Trophoblast cell (in vitro differentiated cells and primary cell): ENCODE data around the gene ANKRD66.
"Not testable (repeated sequence)": the region's sequence is repeated elsewhere in the genome, so short reads cannot be mapped to it uniquely, and the experiment has no call there.

Experiments
- DNase-seq, 2 donors: peaks; one replicate each; pipeline ENCODE4 v3.0.0-alpha.2; 2016
- H2AFZ ChIP-seq: 2 replicates; pipeline ENCODE4 v1.6.1; 2013; ENCODE audit warnings: low read length, moderate library complexity, mild to moderate bottlenecking; ENCODE audit not compliant: insufficient read depth, poor library complexity
- H2AK5ac ChIP-seq: 2 replicates; pipeline ENCODE4 v1.6.1; 2013; ENCODE audit warnings: mild to moderate bottlenecking, low read length
- H2BK120ac ChIP-seq: 2 replicates; pipeline ENCODE4 v1.6.1; 2013; ENCODE audit warnings: low read length, mild to moderate bottlenecking, moderate library complexity; ENCODE audit not compliant: insufficient read depth, poor library complexity
- H2BK12ac ChIP-seq: 2 replicates; pipeline ENCODE4 v1.6.1; 2013; ENCODE audit warnings: mild to moderate bottlenecking, low read length, moderate library complexity
- H2BK5ac ChIP-seq: 2 replicates; pipeline ENCODE4 v1.6.1; 2013; ENCODE audit warnings: low read length, low read depth, moderate library complexity, mild to moderate bottlenecking; ENCODE audit not compliant: poor library complexity
- H3K14ac ChIP-seq: 2 replicates; pipeline ENCODE4 v1.6.1; 2013; ENCODE audit warnings: mild to moderate bottlenecking, low read length
- H3K18ac ChIP-seq: 2 replicates; pipeline ENCODE4 v1.6.1; 2013; ENCODE audit warnings: mild to moderate bottlenecking, low read length
- H3K23ac ChIP-seq: 2 replicates; pipeline ENCODE4 v1.6.1; 2013; ENCODE audit warnings: low read length
- H3K27ac ChIP-seq: 2 replicates; pipeline ENCODE4 v1.5.1; 2013; ENCODE audit warnings: low read depth, mild to moderate bottlenecking, inconsistent platforms, low read length, moderate library complexity
- H3K27me3 ChIP-seq: 2 replicates; pipeline ENCODE4 v1.6.1; 2013; ENCODE audit warnings: inconsistent platforms, mild to moderate bottlenecking, low read length, moderate library complexity; ENCODE audit not compliant: insufficient read depth
- H3K36me3 ChIP-seq, 2 experiments: 1 replicate in 1 of 2; 2 replicates in 1 of 2; pipeline ENCODE4 v1.6.1; 2013; ENCODE audit warnings: low read length in 2 of 2, mild to moderate bottlenecking in 2 of 2, moderate library complexity in 1 of 2; ENCODE audit not compliant: insufficient read depth in 2 of 2, control insufficient read depth in 1 of 2
- H3K4ac ChIP-seq: 2 replicates; pipeline ENCODE4 v1.6.1; 2013; ENCODE audit warnings: low read depth, mild to moderate bottlenecking, low read length, moderate library complexity
- H3K4me1 ChIP-seq, 2 experiments: 1 replicate in 1 of 2; 2 replicates in 1 of 2; pipeline ENCODE4 v1.6.1; 2013; ENCODE audit warnings: low read length in 2 of 2, mild to moderate bottlenecking in 2 of 2, moderate library complexity in 1 of 2; ENCODE audit not compliant: insufficient read depth in 2 of 2, control insufficient read depth in 1 of 2
- H3K4me2 ChIP-seq: 2 replicates; pipeline ENCODE4 v1.6.1; 2013; ENCODE audit warnings: inconsistent platforms, mild to moderate bottlenecking, low read length, moderate library complexity
- H3K4me3 ChIP-seq: 2 replicates; pipeline ENCODE4 v1.5.1; 2013; ENCODE audit warnings: mild to moderate bottlenecking, low read depth, low read length, inconsistent platforms
- H3K79me1 ChIP-seq: one replicate; pipeline ENCODE4 v1.6.1; 2013; ENCODE audit warnings: low read length
- H3K79me2 ChIP-seq: 2 replicates; pipeline ENCODE4 v1.6.1; 2013; ENCODE audit warnings: low read length, mild to moderate bottlenecking; ENCODE audit not compliant: control insufficient read depth, insufficient read depth, poor library complexity
- H3K9ac ChIP-seq: 2 replicates; pipeline ENCODE4 v1.6.1; 2013; ENCODE audit warnings: mild to moderate bottlenecking, low read length
- H3K9me3 ChIP-seq: 2 replicates; pipeline ENCODE4 v1.6.1; 2013; ENCODE audit warnings: low read depth, mild to moderate bottlenecking, control low read depth, inconsistent platforms, low read length; ENCODE audit not compliant: insufficient read depth
- H4K12ac ChIP-seq: 2 replicates; pipeline ENCODE4 v1.6.1; 2013; ENCODE audit warnings: low read depth, mild to moderate bottlenecking, low read length, moderate library complexity
- H4K8ac ChIP-seq: 2 replicates; pipeline ENCODE4 v1.6.1; 2013; ENCODE audit warnings: low read depth, mild to moderate bottlenecking, low read length, moderate library complexity
- H4K91ac ChIP-seq: one replicate; pipeline ENCODE4 v1.6.1; 2013; ENCODE audit warnings: low read depth, mild to moderate bottlenecking, low read length, moderate library complexity
- WGBS: extraction: QIAGEN DNeasy Blood & Tissue Kit; methylation state at CpG from one replicate; pipeline ENCODE4 v1.1.7; 2013; ENCODE audit warnings: missing lambda C conversion rate; ENCODE audit not compliant: insufficient read length, insufficient coverage; ENCODE audit errors: extremely low coverage; 5-methylcytosine and 5-hydroxymethylcytosine counted together

The ANKRD66 gene

DNA sequence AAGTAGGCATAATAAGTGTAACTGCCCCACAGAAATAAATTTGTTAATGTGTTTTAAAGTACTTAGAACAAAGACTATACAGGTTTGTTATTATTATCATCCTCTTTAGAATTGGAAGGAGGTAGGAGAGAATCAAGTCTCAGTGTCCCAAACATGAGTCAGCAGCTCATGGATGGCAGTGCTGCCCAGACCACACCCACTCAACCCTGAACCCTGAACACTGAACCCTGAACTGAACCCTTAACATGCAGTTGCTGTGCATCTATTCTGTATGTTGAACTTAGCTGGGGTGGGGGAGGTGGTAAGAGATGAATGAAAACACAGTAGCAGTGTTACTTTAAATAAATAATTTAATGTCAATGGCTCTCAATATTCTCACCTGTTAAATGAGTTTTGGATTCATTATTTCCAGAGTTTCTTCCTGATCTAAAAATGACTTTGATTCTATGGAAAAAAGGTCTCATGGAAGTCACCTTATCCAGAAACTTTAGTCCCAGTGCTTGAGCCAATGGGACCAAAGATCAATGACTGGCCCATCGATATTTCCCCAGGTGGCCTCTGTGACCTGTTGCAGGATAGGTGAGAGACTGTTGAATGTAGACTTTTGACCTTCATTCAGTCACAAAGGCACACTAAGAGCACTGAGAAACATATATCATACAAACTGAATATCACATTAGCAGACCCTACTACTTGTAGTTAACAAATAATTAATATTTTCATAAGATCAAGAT lies 3.1 kb upstream of the ANKRD66 start:
- no peak overlapping the region for H4K8ac ChIP-seq
- H3K4me1 ChIP-seq = no peaks in the 10 kb centered on the region
- H4K12ac ChIP-seq = no peak overlapping the region
- H2AK5ac ChIP-seq = no peak overlapping the region
- H2BK5ac ChIP-seq = no peak overlapping the region
- no peak overlapping the region for H3K4ac ChIP-seq
- H2AFZ ChIP-seq = no peak overlapping the region
- no peak overlapping the region for H4K91ac ChIP-seq
- no peak for DNase-seq
- H3K4me3 ChIP-seq = no peak overlapping the region
- H3K79me2 ChIP-seq = no peaks in the 10 kb centered on the region
- no peak overlapping the region for H3K27ac ChIP-seq
- H3K18ac ChIP-seq = no peak overlapping the region
- no peak overlapping the region for H2BK12ac ChIP-seq
- H3K36me3 ChIP-seq = no peaks in the 10 kb centered on the region
- no peak overlapping the region for H3K23ac ChIP-seq
- H3K9ac ChIP-seq = no peak overlapping the region
- no peak overlapping the region for H3K14ac ChIP-seq
- no peaks in the 10 kb centered on the region for H3K27me3 ChIP-seq
- H3K9me3 ChIP-seq = no peaks in the 10 kb centered on the region
- no peaks in the 10 kb centered on the region for H3K79me1 ChIP-seq
- H2BK120ac ChIP-seq = no peak overlapping the region
- WGBS = no CpG with 5 or more reads among the region's 1 CpG
- no peak overlapping the region for H3K4me2 ChIP-seq

DNA sequence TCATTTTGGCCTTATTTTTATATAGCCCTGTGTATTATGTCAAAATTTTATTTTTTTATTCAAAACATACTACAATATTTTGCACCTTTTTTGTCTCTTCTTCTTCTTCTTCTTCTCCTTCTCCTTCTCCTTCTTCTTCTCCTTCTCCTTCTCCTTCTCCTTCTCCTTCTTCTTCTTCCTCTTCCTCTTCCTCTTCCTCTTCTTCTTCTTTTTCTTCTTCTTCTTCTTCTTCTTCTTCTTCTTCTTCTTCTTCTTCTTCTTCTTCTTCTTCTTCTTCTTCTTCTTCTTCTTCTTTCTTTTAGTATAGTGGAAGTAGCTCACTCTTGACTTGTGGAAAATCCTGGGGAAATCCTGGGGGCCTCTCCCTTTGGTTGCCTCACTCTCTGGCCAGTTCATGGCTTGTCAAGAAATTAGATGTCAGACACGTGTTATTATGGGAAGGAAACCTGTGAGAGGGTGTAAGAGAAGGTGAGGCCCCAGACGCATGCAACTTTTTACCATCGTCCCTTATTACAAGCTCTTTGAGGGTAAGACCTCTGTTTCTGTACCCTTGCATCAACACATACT lies 2.5 kb upstream of the ANKRD66 start:
- not testable (repeated sequence) for H3K4me1 ChIP-seq, H3K4me2 ChIP-seq, H3K9ac ChIP-seq, H3K79me2 ChIP-seq, H3K79me1 ChIP-seq, H3K27ac ChIP-seq, H3K27me3 ChIP-seq, H2BK5ac ChIP-seq, H2BK12ac ChIP-seq, H3K4ac ChIP-seq, H3K18ac ChIP-seq, H3K4me3 ChIP-seq, H4K91ac ChIP-seq, H3K9me3 ChIP-seq, H2AK5ac ChIP-seq, H3K23ac ChIP-seq, H2AFZ ChIP-seq, DNase-seq, H3K14ac ChIP-seq, H2BK120ac ChIP-seq, H4K12ac ChIP-seq, H3K36me3 ChIP-seq, H4K8ac ChIP-seq
- no CpG with 5 or more reads among the region's 3 CpGs for WGBS

DNA sequence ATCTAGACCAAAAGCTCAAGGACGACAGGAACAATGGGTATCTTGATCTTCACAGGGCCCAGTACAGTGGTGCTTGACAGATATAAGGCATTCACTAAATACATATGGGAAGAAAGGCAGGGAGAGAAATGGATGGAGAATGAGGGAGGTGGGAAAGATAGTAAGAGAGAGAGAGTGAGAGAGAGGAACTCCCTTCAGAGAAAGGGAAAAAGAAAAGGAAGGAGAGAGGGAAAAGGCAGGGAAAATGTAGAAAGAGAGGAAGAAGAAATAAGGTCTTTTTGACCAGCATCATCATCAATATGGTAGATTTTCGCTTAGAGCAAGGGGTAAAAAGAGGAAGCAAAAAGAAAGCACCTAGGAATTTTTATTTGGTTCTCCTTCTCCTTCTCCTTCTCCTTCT lies 760 bp upstream of the ANKRD66 start:
- Histone ChIP-seq H3K79me1 (no peaks in the 10 kb centered on the region), H3K4me3 (no peak overlapping the region), H3K27me3 (no peaks in the 10 kb centered on the region), H2AFZ (no peak overlapping the region), H4K12ac (no peak overlapping the region), H3K4me2 (no peak overlapping the region), H3K14ac (no peak overlapping the region), H3K4me1 (no peaks in the 10 kb centered on the region), H3K9me3 (no peaks in the 10 kb centered on the region), H3K18ac (no peak overlapping the region), H3K79me2 (no peaks in the 10 kb centered on the region), H3K9ac (no peak overlapping the region), H2AK5ac (no peak overlapping the region), H2BK12ac (no peak overlapping the region), H4K91ac (no peak overlapping the region), H3K23ac (no peak overlapping the region), H3K36me3 (no peaks in the 10 kb centered on the region), H3K27ac (no peak overlapping the region), H2BK120ac (no peak overlapping the region), H2BK5ac (no peak overlapping the region), H3K4ac (no peak overlapping the region), H4K8ac (no peak overlapping the region)
- DNase-seq = no peak
- no CpG with 5 or more reads among the region's 2 CpGs for WGBS

DNA sequence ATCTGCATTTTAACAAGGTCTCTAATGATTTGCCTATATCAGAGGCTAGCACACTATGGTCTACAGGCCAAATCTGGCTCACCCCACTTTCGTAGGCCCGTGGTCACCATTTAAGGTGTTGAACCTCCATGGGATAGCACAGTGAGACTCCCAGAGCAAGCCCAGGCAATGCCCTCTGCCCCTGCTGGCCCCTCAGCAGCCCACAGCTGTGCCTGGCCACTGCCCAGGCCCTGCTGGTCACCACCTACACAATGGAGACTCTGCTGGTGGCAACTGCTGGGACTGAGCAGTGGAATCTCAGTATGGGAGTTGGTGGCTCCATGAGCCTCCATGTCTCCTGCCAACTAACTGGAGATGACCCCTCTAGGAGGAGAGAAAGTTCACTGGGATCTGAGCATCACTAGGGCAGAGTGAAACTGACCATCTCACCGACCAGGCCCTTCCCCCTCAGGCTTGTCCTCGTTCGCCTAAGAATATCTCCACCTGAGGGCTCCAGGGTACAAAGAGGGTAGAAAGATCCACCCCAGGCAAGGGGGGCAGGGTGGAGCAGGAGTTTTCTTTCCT lies 2.3 kb downstream of the ANKRD66 start:
- no peak overlapping the region for H2BK12ac ChIP-seq
- DNase-seq = no peak
- H4K8ac ChIP-seq = no peak overlapping the region
- H3K14ac ChIP-seq = no peak overlapping the region
- H2BK5ac ChIP-seq = no peak overlapping the region
- H3K4ac ChIP-seq = no peak overlapping the region
- peak overlapping the region; percentile 3 for H3K23ac ChIP-seq
- no peak overlapping the region for H3K9ac ChIP-seq
- no peak overlapping the region for H2AFZ ChIP-seq
- no peaks in the 10 kb centered on the region for H3K79me1 ChIP-seq
- H3K27me3 ChIP-seq = no peaks in the 10 kb centered on the region
- no peak overlapping the region for H3K4me2 ChIP-seq
- H3K27ac ChIP-seq = no peak overlapping the region
- H3K9me3 ChIP-seq = no peaks in the 10 kb centered on the region
- no peak overlapping the region for H4K91ac ChIP-seq
- no peaks in the 10 kb centered on the region for H3K79me2 ChIP-seq
- WGBS = no CpG with 5 or more reads among the region's 5 CpGs
- H3K36me3 ChIP-seq = no peaks in the 10 kb centered on the region
- no peak overlapping the region for H4K12ac ChIP-seq
- no peak overlapping the region for H3K18ac ChIP-seq
- H2AK5ac ChIP-seq = no peak overlapping the region
- H3K4me3 ChIP-seq = no peak overlapping the region
- H3K4me1 ChIP-seq = no peaks in the 10 kb centered on the region
- H2BK120ac ChIP-seq = no peak overlapping the region
